ENCODE measurements around the gene TMCO2.

TMCO2 gene

GRCh38 chr1:40267767-40268187 lies 20.0 kb downstream of the TMCO2 start:
- no peak overlapping the region for H3K27ac ChIP-seq (ENCODE audit: low read depth, low read length)
- peaks cover 85% of the 10 kb centered on the region for H3K36me3 ChIP-seq (ENCODE audit: control insufficient read depth, low read length)
- no peaks in the 10 kb centered on the region for H3K4me1 ChIP-seq (ENCODE audit: control insufficient read depth, low read length)
- no peaks in the 10 kb centered on the region for H3K27me3 ChIP-seq (ENCODE audit: control insufficient read depth, low read length)
- H3K9me2 ChIP-seq (replicated peaks; ENCODE audit: control insufficient read depth, low read length): no peaks in the 10 kb centered on the region
- TF ChIP-seq EZH2phosphoT487 (IDR thresholded peaks at IDR 0.05; ENCODE audit: borderline replicate concordance, low read length): no peak
- no peaks in the 10 kb centered on the region for H4K20me1 ChIP-seq (ENCODE audit: control insufficient read depth, insufficient read depth, low read depth, low read length)
- H3K79me2 ChIP-seq (ENCODE audit: control insufficient read depth, low read length): peaks cover 33% of the 10 kb centered on the region
- no peaks in the 10 kb centered on the region for H3K9me3 ChIP-seq (ENCODE audit: control insufficient read depth, insufficient read depth, low read length)
- H3F3A ChIP-seq (ENCODE audit: control insufficient read depth, insufficient read depth): 0 out of 2 replicates have a peak, but pooled peaks cover 6% of the 10 kb centered on the region
- H3K4me3 ChIP-seq (ENCODE audit: low read length): no peak overlapping the region
- no peak overlapping the region for H3K4me2 ChIP-seq (ENCODE audit: low read length)

- H3K9me2 ChIP-seq (replicated peaks; ENCODE audit: control insufficient read depth, low read length): no peaks in the 10 kb centered on the region
- H3K4me3 ChIP-seq (ENCODE audit: low read length): no peak overlapping the region
- H4K20me1 ChIP-seq (ENCODE audit: control insufficient read depth, insufficient read depth, low read depth, low read length): no peaks in the 10 kb centered on the region
- peaks cover 83% of the 10 kb centered on the region for H3K36me3 ChIP-seq (ENCODE audit: control insufficient read depth, low read length)
- H3F3A ChIP-seq (ENCODE audit: control insufficient read depth, insufficient read depth): 0 out of 2 replicates have a peak, but pooled peaks cover 6% of the 10 kb centered on the region
- H3K4me2 ChIP-seq (ENCODE audit: low read length): no peak overlapping the region
- peaks cover 29% of the 10 kb centered on the region for H3K79me2 ChIP-seq (ENCODE audit: control insufficient read depth, low read length)
- no peaks in the 10 kb centered on the region for H3K27me3 ChIP-seq (ENCODE audit: control insufficient read depth, low read length)
- H3K9me3 ChIP-seq (ENCODE audit: control insufficient read depth, insufficient read depth, low read length): no peaks in the 10 kb centered on the region
- no peak overlapping the region for H3K27ac ChIP-seq (ENCODE audit: low read depth, low read length)
- H3K4me1 ChIP-seq (ENCODE audit: control insufficient read depth, low read length): no peaks in the 10 kb centered on the region
- TF ChIP-seq EZH2phosphoT487 (IDR thresholded peaks at IDR 0.05; ENCODE audit: borderline replicate concordance, low read length) (no peak), CTCF (IDR thresholded peaks at IDR 0.05; ENCODE audit: low read depth, low read length, poor library complexity, severe bottlenecking) (no peak)
Observed at GRCh38 chr1:40268211-40268610, 20.5 kb downstream of the TMCO2 start.

GRCh38 chr1:40270152-40270834 lies 22.6 kb downstream of the TMCO2 start:
- Histone ChIP-seq H3K27me3 (ENCODE audit: control insufficient read depth, low read length) (no peaks in the 10 kb centered on the region), H3K36me3 (ENCODE audit: control insufficient read depth, low read length) (peaks cover 80% of the 10 kb centered on the region), H3K9me3 (ENCODE audit: control insufficient read depth, insufficient read depth, low read length) (no peaks in the 10 kb centered on the region), H4K20me1 (ENCODE audit: control insufficient read depth, insufficient read depth, low read depth, low read length) (no peaks in the 10 kb centered on the region), H3K4me2 (ENCODE audit: low read length) (no peak overlapping the region), H3K9me2 (replicated peaks; ENCODE audit: control insufficient read depth, low read length) (no peaks in the 10 kb centered on the region), H3K79me2 (ENCODE audit: control insufficient read depth, low read length) (peaks cover 11% of the 10 kb centered on the region), H3K27ac (ENCODE audit: low read depth, low read length) (no peak overlapping the region), H3F3A (ENCODE audit: control insufficient read depth, insufficient read depth) (0 out of 2 replicates have a peak, but pooled peaks cover 6% of the 10 kb centered on the region), H3K4me3 (ENCODE audit: low read length) (no peak overlapping the region), H3K4me1 (ENCODE audit: control insufficient read depth, low read length) (no peaks in the 10 kb centered on the region)
- no peak for TF ChIP-seq EZH2phosphoT487 (IDR thresholded peaks at IDR 0.05; ENCODE audit: borderline replicate concordance, low read length)
- no peak for TF ChIP-seq CTCF (IDR thresholded peaks at IDR 0.05; ENCODE audit: low read depth, low read length, poor library complexity, severe bottlenecking)

GRCh38 chr1:40272653-40273213 lies 25.0 kb downstream of the TMCO2 start:
- Histone ChIP-seq H3K79me2 (ENCODE audit: control insufficient read depth, low read length) (no peaks in the 10 kb centered on the region), H3K9me2 (replicated peaks; ENCODE audit: control insufficient read depth, low read length) (no peaks in the 10 kb centered on the region), H3K4me2 (ENCODE audit: low read length) (no peak overlapping the region), H3K4me3 (ENCODE audit: low read length) (no peak overlapping the region), H3K9me3 (ENCODE audit: control insufficient read depth, insufficient read depth, low read length) (no peaks in the 10 kb centered on the region), H3K36me3 (ENCODE audit: control insufficient read depth, low read length) (peaks cover 71% of the 10 kb centered on the region), H4K20me1 (ENCODE audit: control insufficient read depth, insufficient read depth, low read depth, low read length) (no peaks in the 10 kb centered on the region), H3K4me1 (ENCODE audit: control insufficient read depth, low read length) (no peaks in the 10 kb centered on the region), H3K27ac (ENCODE audit: low read depth, low read length) (no peak overlapping the region), H3K27me3 (ENCODE audit: control insufficient read depth, low read length) (no peaks in the 10 kb centered on the region), H3F3A (ENCODE audit: control insufficient read depth, insufficient read depth) (0 out of 2 replicates have a peak, but pooled peaks cover 3% of the 10 kb centered on the region)
- no peak for TF ChIP-seq CTCF (IDR thresholded peaks at IDR 0.05; ENCODE audit: low read depth, low read length, poor library complexity, severe bottlenecking)
- TF ChIP-seq EZH2phosphoT487 (IDR thresholded peaks at IDR 0.05; ENCODE audit: borderline replicate concordance, low read length): no peak
